Urinary bladder (tissue), 4 donors: ENCODE measurements around the gene TNFRSF19. TPM values are rescaled to one million over a fixed set of nuclear protein-coding genes. Genes with fewer than 3 reads are reported as not detected.
"Not testable (repeated sequence)": the region's sequence is repeated elsewhere in the genome, so short reads cannot be mapped to it uniquely, and the experiment has no call there.

Source experiments
- DNase-seq: peaks from one replicate; pipeline ENCODE4 v3.0.0-alpha.2; 2015; ENCODE audit errors: extremely low spot score
- H3K27ac ChIP-seq: one replicate; pipeline ENCODE4 v1.5.1; 2013; ENCODE audit warnings: low read depth, mild to moderate bottlenecking, moderate library complexity
- H3K36me3 ChIP-seq: one replicate; pipeline ENCODE4 v1.6.1; 2013; ENCODE audit warnings: mild to moderate bottlenecking, moderate library complexity; ENCODE audit not compliant: insufficient read depth
- H3K4me1 ChIP-seq: one replicate; pipeline ENCODE4 v1.6.1; 2013; ENCODE audit warnings: mild to moderate bottlenecking, moderate library complexity; ENCODE audit not compliant: insufficient read depth
- H3K4me3 ChIP-seq: one replicate; pipeline ENCODE4 v1.5.1; 2013; ENCODE audit warnings: low read depth, low read length
- WGBS: extraction: QIAGEN DNeasy Blood & Tissue Kit; methylation state at CpG from one replicate; pipeline ENCODE4 v1.1.7; 2013; 5-methylcytosine and 5-hydroxymethylcytosine counted together
- polyA plus RNA-seq: library from polyadenylated mRNA; stranded (reverse); fragments of 200-250 nt; gene quantifications from one replicate; pipeline ENCODE4 v1.2.3, GENCODE V29; 2013
- total RNA-seq: library from RNA; depleted of rRNA; stranded (reverse); fragments of >200 nt; gene quantifications from one replicate; pipeline ENCODE4 v1.2.3, GENCODE V29; 2014
- donor health status: healthy with polysubstance abuse.
- donor health status: healthy.

The TNFRSF19 gene
- total and polyA plus RNA-seq, 2 donors = 8.2 to 17.6 TPM

- no peak overlapping the region for H3K27ac ChIP-seq
Observed at GRCh38 chr13:23673354-23673753, 103.1 kb downstream of the TNFRSF19 start.

GRCh38 chr13:23673867-23674605 is 103.8 kb downstream of the TNFRSF19 start:
- DNase-seq = no peak
- Histone ChIP-seq H3K27ac (no peak overlapping the region), H3K4me1 (no peaks in the 10 kb centered on the region), H3K4me3 (no peak overlapping the region), H3K36me3 (no peaks in the 10 kb centered on the region)
- WGBS = 76% methylated on average over 8 of the region's 8 CpGs

More at GRCh38 chr13:23673354-23673753, 103.1 kb downstream of the TNFRSF19 start:
- no peak overlapping the region for H3K4me3 ChIP-seq
- 28% methylated on average over 4 of the region's 4 CpGs for WGBS
- no peak for DNase-seq
- no peaks in the 10 kb centered on the region for H3K4me1 ChIP-seq
- H3K36me3 ChIP-seq = no peaks in the 10 kb centered on the region

- Histone ChIP-seq H3K4me3 (no peak overlapping the region), H3K4me1 (no peaks in the 10 kb centered on the region), H3K36me3 (no peaks in the 10 kb centered on the region), H3K27ac (no peak overlapping the region)
- no peak for DNase-seq
- 93% methylated on average over 5 of the region's 5 CpGs for WGBS
Observed at GRCh38 chr13:23674795-23675640, 104.8 kb downstream of the TNFRSF19 start.

GRCh38 chr13:23677679-23678288 is 107.6 kb downstream of the TNFRSF19 start:
- not testable (repeated sequence) for H3K4me1 ChIP-seq, DNase-seq, H3K36me3 ChIP-seq, H3K4me3 ChIP-seq, H3K27ac ChIP-seq
- 94% methylated on average over 24 of the region's 24 CpGs for WGBS

- 73% methylated on average over 2 of the region's 2 CpGs for WGBS
- no peak overlapping the region for H3K27ac ChIP-seq
Observed at GRCh38 chr13:23678795-23679194, 108.6 kb downstream of the TNFRSF19 start.

GRCh38 chr13:23679220-23679619 is 109.0 kb downstream of the TNFRSF19 start:
- Histone ChIP-seq H3K27ac (no peak overlapping the region), H3K4me1 (no peaks in the 10 kb centered on the region), H3K36me3 (no peaks in the 10 kb centered on the region), H3K4me3 (no peak overlapping the region)
- WGBS = 82% methylated on average over 2 of the region's 2 CpGs
- DNase-seq = no peak

More at GRCh38 chr13:23678795-23679194, 108.6 kb downstream of the TNFRSF19 start:
- Histone ChIP-seq H3K4me3 (no peak overlapping the region), H3K36me3 (no peaks in the 10 kb centered on the region), H3K4me1 (no peaks in the 10 kb centered on the region)
- DNase-seq = no peak

- Histone ChIP-seq H3K27ac (no peak overlapping the region), H3K36me3 (no peaks in the 10 kb centered on the region), H3K4me3 (no peak overlapping the region), H3K4me1 (no peaks in the 10 kb centered on the region)
- WGBS = 60% methylated on average over 10 of the region's 10 CpGs
- no peak for DNase-seq
Observed at GRCh38 chr13:23680845-23681669, 110.8 kb downstream of the TNFRSF19 start.

- H3K36me3 ChIP-seq = no peaks in the 10 kb centered on the region
- H3K4me3 ChIP-seq = no peak overlapping the region
- WGBS = 77% methylated on average over 4 of the region's 4 CpGs
Observed at GRCh38 chr13:23683084-23683483, 112.9 kb downstream of the TNFRSF19 start.

GRCh38 chr13:23684647-23685046 is 114.4 kb downstream of the TNFRSF19 start:
- DNase-seq = no peak
- Histone ChIP-seq H3K4me3 (no peak overlapping the region), H3K4me1 (no peaks in the 10 kb centered on the region), H3K36me3 (no peaks in the 10 kb centered on the region), H3K27ac (no peak overlapping the region)
- 97% methylated on average over 2 of the region's 2 CpGs for WGBS

More at GRCh38 chr13:23683084-23683483, 112.9 kb downstream of the TNFRSF19 start:
- H3K27ac ChIP-seq = no peak overlapping the region
- H3K4me1 ChIP-seq = no peaks in the 10 kb centered on the region
- no peak for DNase-seq

- Histone ChIP-seq H3K27ac (no peak overlapping the region), H3K36me3 (no peaks in the 10 kb centered on the region), H3K4me1 (no peaks in the 10 kb centered on the region), H3K4me3 (no peak overlapping the region)
- WGBS = 61% methylated on average over 1 of the region's 1 CpG
- DNase-seq = no peak
Observed at GRCh38 chr13:23685416-23685815, 115.2 kb downstream of the TNFRSF19 start.

- H3K36me3 ChIP-seq = no peaks in the 10 kb centered on the region
- H3K4me3 ChIP-seq = no peak overlapping the region
- H3K4me1 ChIP-seq = no peaks in the 10 kb centered on the region
- no peak overlapping the region for H3K27ac ChIP-seq
- WGBS = 97% methylated on average over 3 of the region's 3 CpGs
- no peak for DNase-seq
Observed at GRCh38 chr13:23686948-23687347, 116.7 kb downstream of the TNFRSF19 start.

GRCh38 chr13:23687614-23688013 is 117.4 kb downstream of the TNFRSF19 start:
- H3K4me3 ChIP-seq = no peak overlapping the region
- 91% methylated on average over 5 of the region's 5 CpGs for WGBS
- H3K4me1 ChIP-seq = no peaks in the 10 kb centered on the region
- no peak for DNase-seq
- H3K36me3 ChIP-seq = no peaks in the 10 kb centered on the region
- H3K27ac ChIP-seq = no peak overlapping the region

- WGBS = 82% methylated on average over 3 of the region's 3 CpGs
- H3K36me3 ChIP-seq = no peaks in the 10 kb centered on the region
Observed at GRCh38 chr13:23688336-23688735, 118.1 kb downstream of the TNFRSF19 start.

More at GRCh38 chr13:23688336-23688735, 118.1 kb downstream of the TNFRSF19 start:
- Histone ChIP-seq H3K4me3 (no peak overlapping the region), H3K27ac (no peak overlapping the region), H3K4me1 (no peaks in the 10 kb centered on the region)
- DNase-seq = no peak
